Measurements from ENCODE around the gene GCK.

GCK gene

DNA sequence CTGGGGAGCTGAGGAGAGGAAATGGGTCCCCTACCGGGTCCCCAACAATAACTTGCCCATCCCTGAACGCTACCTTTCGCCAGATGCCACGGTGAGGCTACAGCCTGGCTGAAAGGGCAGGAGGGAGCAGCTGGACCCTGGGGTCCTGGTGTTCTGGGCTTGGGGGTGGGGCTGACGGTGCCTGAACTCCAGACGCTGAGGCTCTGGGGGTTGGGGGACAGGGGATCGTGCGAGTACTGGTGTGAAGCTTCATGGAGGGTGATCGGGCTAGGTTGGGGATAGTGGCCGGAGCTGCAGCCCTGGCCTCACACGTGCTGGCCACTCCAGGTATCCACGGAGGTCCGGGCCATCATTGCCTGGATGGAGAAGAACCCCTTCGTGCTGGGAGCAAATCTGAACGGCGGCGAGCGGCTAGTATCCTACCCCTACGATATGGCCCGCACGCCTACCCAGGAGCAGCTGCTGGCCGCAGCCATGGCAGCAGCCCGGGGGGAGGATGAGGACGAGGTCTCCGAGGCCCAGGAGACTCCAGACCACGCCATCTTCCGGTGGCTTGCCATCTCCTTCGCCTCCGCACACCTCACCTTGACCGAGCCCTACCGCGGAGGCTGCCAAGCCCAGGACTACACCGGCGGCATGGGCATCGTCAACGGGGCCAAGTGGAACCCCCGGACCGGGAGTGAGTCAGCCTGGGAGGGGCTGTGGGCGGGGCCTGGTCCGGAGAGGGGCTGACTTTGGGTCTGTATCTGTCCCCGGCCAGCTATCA, 76.8 kb downstream of the GCK start:
- TF ChIP-seq CTCF (IDR thresholded peaks at IDR 0.05; ENCODE audit: low read length, missing control alignments) = no peak
- DNase-seq (ENCODE audit: low read depth) = no peak
- H3K4me3 ChIP-seq (replicated peaks; ENCODE audit: low read depth, low read length) = no peak overlapping the region

- H3K4me3 ChIP-seq (replicated peaks; ENCODE audit: low read depth, low read length) = no peak overlapping the region
- DNase-seq (ENCODE audit: low read depth) = no peak
- TF ChIP-seq CTCF (IDR thresholded peaks at IDR 0.05; ENCODE audit: low read length, missing control alignments) = no peak
These were observed 77.5 kb downstream of the GCK start for GRCh38 chr7:44111761-44112160.

GRCh38 chr7:44110719-44111635, 78.3 kb downstream of the GCK start:
- DNase-seq (ENCODE audit: low read depth) = no peak
- TF ChIP-seq CTCF (IDR thresholded peaks at IDR 0.05; ENCODE audit: low read length, missing control alignments) = no peak
- H3K4me3 ChIP-seq (replicated peaks; ENCODE audit: low read depth, low read length) = no peak overlapping the region

- no peak for DNase-seq (ENCODE audit: low read depth)
- TF ChIP-seq CTCF (IDR thresholded peaks at IDR 0.05; ENCODE audit: low read length, missing control alignments) = no peak
- no peak overlapping the region for H3K4me3 ChIP-seq (replicated peaks; ENCODE audit: low read depth, low read length)
These were observed 79.2 kb downstream of the GCK start for GRCh38 chr7:44109991-44110390.

DNA sequence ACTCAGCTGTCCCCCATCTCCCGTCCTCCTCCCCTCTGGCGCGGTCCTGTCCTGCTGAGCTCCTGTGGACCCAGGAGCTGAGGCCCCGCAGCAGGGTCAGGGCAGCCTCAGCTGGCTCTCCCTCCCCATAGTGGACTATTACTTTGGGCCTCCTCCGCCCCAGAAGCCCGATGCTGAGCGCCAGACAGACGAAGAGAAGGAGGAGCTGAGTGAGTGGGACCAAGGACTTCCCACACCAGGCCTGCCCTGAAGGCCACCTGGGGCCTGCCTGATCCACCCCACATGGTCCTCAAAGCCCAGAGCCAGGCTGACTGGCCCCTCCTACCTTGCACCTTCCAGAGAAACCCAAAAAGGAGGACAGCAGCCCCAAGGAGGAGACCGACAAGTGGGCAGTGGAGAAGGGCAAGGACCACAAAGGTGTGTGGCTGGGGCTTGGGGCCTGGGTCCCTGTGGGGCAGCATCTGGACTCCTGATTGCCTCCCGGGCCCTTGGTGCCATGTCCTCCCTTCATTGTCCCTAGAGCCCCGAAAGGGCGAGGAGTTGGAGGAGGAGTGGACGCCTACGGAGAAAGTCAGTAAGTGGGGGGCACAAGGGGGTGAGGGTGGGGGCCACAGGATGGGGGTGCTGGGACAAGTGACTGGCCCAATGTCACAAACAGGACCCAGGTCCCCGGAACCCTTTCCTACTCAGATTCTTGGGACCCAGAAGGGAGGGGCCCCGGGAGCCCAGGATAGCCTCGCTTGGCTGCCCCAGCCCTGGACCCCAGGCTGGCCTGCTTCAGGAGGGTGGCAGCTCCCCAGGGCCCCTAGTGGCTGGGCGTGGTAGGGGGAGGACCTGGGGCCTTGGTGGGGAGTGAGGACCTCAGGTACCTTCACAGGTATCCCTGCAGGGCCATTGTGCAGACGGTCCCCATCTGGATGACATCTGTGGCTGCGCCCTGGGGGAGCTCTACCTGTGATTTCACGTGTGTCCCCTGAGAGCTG, 80.2 kb downstream of the GCK start:
- no peak for DNase-seq (ENCODE audit: low read depth)
- no peak overlapping the region for H3K4me3 ChIP-seq (replicated peaks; ENCODE audit: low read depth, low read length)
- no peak for TF ChIP-seq CTCF (IDR thresholded peaks at IDR 0.05; ENCODE audit: low read length, missing control alignments)

DNA sequence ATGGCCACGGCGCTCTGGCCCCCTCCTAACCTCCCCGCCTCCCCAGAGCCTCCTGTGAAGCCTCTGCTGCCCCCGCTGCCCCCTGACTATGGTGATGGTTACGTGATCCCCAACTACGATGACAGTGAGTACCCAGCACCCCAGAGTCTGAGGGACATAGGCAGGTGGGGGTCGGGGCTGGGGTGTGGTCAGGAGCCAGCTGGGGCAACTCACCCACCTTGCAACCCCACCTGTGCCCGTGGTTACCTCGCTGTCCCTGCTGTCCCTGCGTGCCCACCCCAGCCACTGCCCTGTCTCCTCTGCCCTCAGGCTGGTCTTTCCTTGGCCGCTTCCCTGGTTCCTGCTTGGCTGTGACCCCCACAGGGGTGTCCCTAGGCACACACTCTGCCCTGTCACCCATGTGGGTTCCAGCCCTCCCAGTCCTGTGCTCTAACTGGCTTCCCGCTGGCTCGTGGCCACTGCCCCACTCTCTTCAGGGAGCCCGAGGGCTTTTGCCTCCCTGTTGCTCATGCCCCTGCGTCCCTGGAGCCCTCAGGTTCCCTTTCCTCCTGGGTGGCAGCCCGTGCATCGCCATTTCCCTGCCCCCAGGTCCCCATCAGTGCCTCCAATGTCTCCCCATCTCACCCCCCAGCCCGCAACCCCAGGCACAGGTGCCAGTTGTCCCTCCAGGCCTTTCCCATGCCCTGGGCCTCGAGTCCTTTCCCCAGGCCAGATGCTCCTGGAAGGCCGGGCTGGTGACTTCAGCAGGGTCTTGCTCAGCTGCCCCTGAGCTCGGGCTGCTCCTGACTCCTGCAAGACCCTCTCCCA, 81.1 kb downstream of the GCK start:
- no peak for DNase-seq (ENCODE audit: low read depth)
- no peak for TF ChIP-seq CTCF (IDR thresholded peaks at IDR 0.05; ENCODE audit: low read length, missing control alignments)

More for the DNA sequence above, 81.1 kb downstream of the GCK start:
- no peak overlapping the region for H3K4me3 ChIP-seq (replicated peaks; ENCODE audit: low read depth, low read length)
